Glomerular visceral epithelial cell (primary cell): Measurements from ENCODE around the gene KRT86.
A peak's percentile ranks its signal among the peaks of the same experiment; 100 is the strongest.
"Not testable (repeated sequence)": the region's sequence is repeated elsewhere in the genome, so short reads cannot be mapped to it uniquely, and the experiment has no call there.

Source experiments
- DNase-seq: peaks from one replicate; pipeline ENCODE4 v3.0.0-alpha.2; 2016; ENCODE audit errors: extremely low spot score

Gene KRT86

GRCh38 chr12:52267699-52268098, 6.7 kb upstream of the KRT86 start:
- no peak for DNase-seq

DNA sequence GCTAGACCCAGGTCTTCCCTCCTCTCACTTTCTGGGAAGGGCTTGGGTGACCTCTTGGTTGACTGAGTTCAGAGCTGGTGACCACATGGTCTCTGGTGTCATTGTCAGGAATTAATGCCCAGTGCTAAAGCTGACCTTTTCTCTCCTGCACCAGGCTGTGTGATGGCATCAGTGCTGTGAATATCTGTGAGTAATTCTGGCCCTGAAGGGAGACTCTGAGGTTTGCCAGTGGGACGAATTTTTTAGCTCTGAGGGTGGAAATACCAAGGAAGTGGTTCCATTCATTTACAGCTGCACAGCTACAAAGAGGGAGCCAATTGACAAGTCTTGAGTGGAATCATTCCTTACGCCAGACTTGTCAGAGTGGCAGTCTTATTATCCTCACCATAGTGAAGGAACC, 6.2 kb upstream of the KRT86 start:
- DNase-seq, result peak; percentile 45

- no peak for DNase-seq
These were observed 3.8 kb upstream of the KRT86 start for GRCh38 chr12:52270541-52271070.

- no peak for DNase-seq
These were observed 3.3 kb upstream of the KRT86 start for GRCh38 chr12:52271158-52271557.

- DNase-seq, result no peak
These were observed 1.2 kb downstream of the KRT86 start for GRCh38 chr12:52275686-52276085.

DNA sequence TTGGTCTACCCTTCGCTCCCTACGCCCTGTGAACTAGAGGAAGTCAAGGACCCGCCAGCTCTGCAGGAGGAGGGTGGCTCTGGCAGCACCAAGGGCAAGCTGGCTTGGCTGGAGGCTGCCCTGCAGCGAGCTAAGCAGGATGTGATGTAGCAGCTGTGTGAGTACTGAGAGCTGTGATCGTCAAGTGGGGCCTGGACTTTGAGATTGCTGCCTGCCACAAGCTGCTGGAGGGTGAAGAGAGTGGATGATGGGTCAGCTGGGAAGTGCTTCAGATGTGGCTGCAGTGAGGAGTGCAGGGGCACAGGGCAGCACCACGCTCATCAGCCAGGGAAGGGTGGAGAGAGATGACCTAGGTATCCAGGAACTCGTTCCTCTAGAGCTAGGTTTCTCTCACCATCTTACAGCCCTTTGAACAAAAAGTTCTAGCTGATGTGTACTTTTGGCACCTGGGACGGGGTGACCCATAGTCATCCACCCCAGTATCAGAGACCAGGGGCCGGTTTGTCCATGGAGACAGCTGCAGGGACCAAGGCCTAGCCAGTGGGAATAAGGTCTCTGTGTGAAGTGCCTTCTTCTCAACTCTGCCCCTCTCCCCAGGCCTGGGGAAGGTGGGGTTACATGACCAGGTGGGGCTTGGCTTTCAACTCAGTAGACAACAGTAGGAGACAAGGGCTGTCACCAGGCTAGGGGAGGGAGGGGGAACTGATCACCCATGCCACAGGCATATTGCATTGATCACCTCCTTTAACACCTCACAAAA, 3.2 kb downstream of the KRT86 start:
- DNase-seq, result peak; percentile 43

DNA sequence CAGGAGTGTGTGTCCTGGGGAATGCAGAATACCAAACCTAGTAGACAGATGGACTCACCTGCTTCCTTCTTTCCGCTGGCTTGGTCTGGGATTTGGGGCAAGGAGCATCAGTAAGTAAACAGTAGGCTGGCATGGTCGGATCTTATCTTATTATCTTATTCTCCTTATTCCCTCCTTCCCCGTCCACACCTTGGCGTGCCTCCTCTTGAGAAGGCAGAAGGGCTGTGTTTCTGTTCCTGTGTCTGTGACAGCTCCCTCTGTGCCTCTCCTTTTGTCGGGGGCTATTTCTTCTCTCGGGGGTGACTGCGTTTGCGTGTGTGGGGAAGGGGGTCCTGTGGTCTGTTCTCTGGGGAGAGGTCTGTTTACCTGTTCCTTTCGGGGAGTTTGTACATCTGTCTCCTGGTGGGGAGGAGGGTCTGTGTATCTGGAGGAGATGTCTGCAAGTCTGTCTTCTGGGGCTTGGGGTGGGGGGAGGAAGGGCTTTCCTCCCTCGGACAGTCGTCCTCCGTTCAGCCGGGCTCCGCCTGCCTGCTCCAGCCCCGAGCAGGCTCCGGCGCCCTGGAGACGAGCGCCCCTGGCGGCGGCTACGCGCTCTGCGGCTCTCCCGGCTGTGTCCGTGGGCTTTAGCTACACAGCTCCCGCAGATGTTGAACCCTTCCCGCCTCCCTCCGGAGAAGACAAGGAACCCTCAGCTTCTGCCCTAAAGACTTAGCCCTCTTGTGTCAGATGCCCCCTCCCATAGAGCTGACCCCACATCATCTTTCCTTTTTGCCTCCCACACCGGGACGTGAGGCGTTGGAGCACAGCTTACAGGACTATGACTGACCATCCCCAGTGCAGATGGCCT, 4.4 kb downstream of the KRT86 start:
- peak; percentile 82 for DNase-seq

DNA sequence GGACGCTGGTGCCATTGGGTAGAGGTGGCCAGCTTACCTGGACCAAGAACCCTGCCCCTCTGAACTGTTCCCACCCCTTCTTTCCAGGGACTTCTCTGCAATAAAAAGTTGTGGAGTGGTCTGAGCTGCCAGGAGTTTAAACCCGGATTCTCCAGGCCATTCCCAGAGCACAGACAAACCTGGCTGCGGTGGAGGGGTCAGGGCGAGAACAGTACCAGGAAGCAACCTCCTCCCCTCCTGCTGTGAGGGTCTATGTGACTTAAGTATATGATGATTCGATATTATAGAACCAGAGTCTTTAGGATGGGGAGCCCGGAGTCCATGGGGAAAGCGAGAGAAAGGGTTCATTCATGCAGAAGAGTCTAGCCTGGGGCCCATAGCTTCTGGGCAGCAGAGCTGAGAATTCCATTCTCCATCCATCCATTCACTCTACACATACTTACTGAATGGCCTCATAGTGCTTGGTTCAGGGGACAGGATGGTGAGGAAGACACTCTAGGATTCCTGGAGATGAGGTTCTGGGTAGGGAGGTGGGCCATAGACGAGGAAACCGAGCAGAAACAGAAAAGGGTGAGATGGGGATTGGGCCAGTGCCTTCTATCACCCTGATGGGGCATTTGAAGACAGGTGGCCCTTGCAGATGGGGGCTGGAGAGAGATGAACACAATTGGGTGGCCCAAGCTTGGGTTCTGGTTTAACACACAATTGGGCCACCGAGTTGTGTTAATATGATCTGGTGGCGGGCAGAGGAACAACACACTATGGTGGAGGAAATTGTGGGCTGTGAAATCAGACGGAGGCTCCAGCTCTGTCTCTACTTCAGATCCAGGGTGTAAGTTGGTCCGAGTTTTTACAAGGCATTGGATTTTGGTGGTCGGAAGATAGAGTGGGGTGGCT, 5.2 kb downstream of the KRT86 start:
- peak; percentile 89 for DNase-seq

GRCh38 chr12:52280319-52280795, 5.9 kb downstream of the KRT86 start:
- DNase-seq, result peak; percentile 88

GRCh38 chr12:52280796-52281560, 6.5 kb downstream of the KRT86 start:
- DNase-seq, result peak; percentile 95

- DNase-seq, result no peak
These were observed 10.2 kb downstream of the KRT86 start for GRCh38 chr12:52284562-52285171.

- DNase-seq, result peak; percentile 42
These were observed 10.8 kb downstream of the KRT86 start for GRCh38 chr12:52285172-52285745.

- no peak for DNase-seq
These were observed 11.5 kb downstream of the KRT86 start for GRCh38 chr12:52285851-52286530.

GRCh38 chr12:52286857-52287785, 12.7 kb downstream of the KRT86 start:
- not testable (repeated sequence) for DNase-seq

GRCh38 chr12:52287816-52288805, 13.7 kb downstream of the KRT86 start:
- not testable (repeated sequence) for DNase-seq

DNA sequence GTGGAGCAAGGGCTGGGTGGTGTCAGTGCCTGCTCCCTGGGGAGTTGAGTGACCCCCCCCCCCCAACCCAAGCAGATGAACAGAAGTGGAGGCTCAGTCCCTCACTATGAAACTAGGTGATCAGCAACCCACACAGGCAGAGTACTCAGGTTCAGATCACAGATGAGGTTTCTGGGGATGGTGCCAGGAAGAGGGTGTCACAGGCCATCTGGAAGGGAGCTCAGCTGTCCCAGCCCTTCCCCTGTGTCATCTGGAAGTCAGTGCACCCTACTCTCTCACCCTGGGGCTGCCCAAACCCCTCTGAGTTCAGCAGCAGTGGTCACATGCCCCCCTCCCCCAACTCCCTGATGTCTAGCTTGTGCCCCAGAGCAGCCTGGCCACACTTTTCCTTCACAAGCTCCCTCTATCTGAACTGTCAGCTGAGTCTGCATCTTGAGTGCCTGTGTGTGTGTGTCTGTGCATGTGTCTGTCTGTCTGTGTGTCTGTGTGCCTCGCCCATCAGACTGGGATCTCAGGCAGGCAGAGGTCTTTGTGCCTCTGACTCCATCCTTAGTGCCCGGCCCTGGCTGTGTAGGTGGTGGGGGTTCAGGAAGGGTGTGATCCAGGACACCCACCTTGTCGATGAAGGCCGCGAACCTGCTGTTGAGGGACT, 16.2 kb downstream of the KRT86 start:
- DNase-seq, result not testable (repeated sequence)
